Loucy (cell line): ENCODE measurements around the gene EFEMP1.

Experiments
- EZH2phosphoT487 ChIP-seq: fragments of 200-600 bp; IDR thresholded peaks from 2 replicates; pipeline ENCODE4 v1.6.1; 2018; ENCODE audit warnings: antibody characterized with exemption, mild to moderate bottlenecking, moderate library complexity, borderline replicate concordance
- TF ChIP-seq, protein P1 (sequence below): fragments of 200-600 bp; sonication (generic); conservative IDR thresholded peaks from 2 replicates; pipeline ENCODE4 v1.5.1; 2014; ENCODE audit warnings: mild to moderate bottlenecking, antibody characterized with exemption, low read length

DNA sequence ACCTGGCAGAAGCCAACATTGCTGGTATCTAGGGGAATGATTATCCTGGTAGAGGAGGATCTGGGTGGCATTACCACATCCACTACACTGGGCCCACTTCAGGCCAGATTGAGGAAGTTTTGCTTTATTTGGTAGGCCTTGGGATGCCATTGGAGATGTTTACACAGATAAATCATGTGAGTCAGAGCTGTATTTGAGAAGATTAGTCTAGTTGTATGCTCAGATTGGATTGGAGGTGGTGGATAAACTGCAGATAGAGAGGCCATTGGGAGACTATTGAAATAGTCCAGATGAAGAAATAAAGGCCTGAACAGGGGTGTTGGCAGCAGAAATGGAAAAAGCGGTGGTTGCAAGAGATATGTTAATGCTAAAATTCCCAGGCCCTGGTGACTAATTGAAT is 81.5 kb downstream of the EFEMP1 start:
- TF ChIP-seq, protein P1, sequence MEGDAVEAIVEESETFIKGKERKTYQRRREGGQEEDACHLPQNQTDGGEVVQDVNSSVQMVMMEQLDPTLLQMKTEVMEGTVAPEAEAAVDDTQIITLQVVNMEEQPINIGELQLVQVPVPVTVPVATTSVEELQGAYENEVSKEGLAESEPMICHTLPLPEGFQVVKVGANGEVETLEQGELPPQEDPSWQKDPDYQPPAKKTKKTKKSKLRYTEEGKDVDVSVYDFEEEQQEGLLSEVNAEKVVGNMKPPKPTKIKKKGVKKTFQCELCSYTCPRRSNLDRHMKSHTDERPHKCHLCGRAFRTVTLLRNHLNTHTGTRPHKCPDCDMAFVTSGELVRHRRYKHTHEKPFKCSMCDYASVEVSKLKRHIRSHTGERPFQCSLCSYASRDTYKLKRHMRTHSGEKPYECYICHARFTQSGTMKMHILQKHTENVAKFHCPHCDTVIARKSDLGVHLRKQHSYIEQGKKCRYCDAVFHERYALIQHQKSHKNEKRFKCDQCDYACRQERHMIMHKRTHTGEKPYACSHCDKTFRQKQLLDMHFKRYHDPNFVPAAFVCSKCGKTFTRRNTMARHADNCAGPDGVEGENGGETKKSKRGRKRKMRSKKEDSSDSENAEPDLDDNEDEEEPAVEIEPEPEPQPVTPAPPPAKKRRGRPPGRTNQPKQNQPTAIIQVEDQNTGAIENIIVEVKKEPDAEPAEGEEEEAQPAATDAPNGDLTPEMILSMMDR = no peak
- no peak for TF ChIP-seq EZH2phosphoT487
